Measurements from ENCODE around the gene CMBL.

CMBL gene

DNA sequence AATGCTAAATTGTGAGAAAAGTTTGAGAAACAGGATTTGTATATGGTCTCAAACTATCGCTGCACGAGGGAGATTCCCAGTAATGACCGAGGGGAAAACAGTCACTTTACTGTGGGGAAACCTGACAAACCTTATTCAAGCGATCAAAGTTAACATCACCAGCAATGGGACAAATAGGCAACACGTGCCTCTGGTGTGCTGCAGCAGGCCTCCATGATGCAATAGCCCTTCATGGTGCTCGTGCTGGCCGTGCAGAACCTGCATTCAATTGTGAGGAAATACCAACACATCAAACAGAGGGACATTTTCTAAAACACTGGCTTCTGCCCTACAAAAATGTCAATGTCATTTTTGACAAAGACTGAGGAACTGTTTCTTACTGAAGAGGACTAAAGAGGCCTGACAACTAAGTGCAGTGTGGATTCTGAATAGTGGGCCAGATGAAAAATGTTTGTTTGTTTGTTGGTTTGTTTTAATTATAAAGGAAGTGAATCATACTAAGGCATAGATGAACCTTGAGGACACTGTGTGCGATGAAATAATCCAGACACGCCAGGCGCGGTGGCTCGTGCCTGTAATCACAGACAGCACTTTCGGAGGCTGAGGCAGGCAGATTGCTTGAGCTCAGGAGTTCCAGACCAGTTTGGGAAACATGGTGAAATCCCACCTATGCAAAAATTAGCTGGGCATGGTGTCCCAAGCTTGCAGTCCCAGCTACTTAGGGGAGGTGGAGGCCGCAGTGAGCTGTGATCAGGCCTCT, 28.2 kb upstream of the CMBL start:
- Histone ChIP-seq H3K79me2 (ENCODE audit: low read length) (no peaks in the 10 kb centered on the region), H3K27ac (ENCODE audit: low read length) (no peak overlapping the region), H3K36me3 (replicated peaks; ENCODE audit: low read depth, low read length) (no peaks in the 10 kb centered on the region), H3K4me2 (ENCODE audit: low read length) (no peak overlapping the region), H3K27me3 (ENCODE audit: low read depth, low read length) (0 out of 2 replicates have a peak, but pooled peaks cover 8% of the 10 kb centered on the region), H3K9me3 (ENCODE audit: insufficient read depth, low read length) (no peaks in the 10 kb centered on the region), H3K9ac (ENCODE audit: low read length) (no peak overlapping the region), H3K4me1 (ENCODE audit: low read length) (peaks cover 6% of the 10 kb centered on the region), H3K4me3 (ENCODE audit: low read length) (no peak overlapping the region), H4K20me1 (ENCODE audit: insufficient read depth, low read length) (no peaks in the 10 kb centered on the region), H2AFZ (ENCODE audit: low read depth, low read length) (no peak overlapping the region)
- TF ChIP-seq EZH2phosphoT487 (IDR thresholded peaks at IDR 0.05; ENCODE audit: low read depth) = no peak
- TF ChIP-seq, protein P1, sequence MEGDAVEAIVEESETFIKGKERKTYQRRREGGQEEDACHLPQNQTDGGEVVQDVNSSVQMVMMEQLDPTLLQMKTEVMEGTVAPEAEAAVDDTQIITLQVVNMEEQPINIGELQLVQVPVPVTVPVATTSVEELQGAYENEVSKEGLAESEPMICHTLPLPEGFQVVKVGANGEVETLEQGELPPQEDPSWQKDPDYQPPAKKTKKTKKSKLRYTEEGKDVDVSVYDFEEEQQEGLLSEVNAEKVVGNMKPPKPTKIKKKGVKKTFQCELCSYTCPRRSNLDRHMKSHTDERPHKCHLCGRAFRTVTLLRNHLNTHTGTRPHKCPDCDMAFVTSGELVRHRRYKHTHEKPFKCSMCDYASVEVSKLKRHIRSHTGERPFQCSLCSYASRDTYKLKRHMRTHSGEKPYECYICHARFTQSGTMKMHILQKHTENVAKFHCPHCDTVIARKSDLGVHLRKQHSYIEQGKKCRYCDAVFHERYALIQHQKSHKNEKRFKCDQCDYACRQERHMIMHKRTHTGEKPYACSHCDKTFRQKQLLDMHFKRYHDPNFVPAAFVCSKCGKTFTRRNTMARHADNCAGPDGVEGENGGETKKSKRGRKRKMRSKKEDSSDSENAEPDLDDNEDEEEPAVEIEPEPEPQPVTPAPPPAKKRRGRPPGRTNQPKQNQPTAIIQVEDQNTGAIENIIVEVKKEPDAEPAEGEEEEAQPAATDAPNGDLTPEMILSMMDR (IDR thresholded peaks at IDR 0.05; ENCODE audit: low read depth, low read length) = no peak

DNA sequence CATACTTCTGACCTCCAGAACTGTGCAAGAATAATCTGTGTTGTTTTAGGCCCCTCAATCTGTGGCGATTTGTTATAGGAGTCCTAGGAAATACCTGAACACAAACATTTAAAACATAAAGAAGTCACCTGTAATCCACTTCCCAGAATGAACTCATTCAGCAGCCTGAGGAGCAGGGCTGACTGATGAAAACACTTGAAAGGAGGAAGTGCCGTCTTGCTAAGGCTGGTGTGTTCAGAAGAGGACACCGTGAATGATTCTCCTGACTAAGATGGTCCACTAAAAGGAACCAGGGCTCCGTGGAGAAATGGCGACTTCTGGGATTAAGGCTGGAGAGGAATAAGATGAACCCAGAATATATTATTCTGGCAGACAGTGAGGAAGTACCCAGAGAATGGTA, 27.1 kb upstream of the CMBL start:
- Histone ChIP-seq H2AFZ (ENCODE audit: low read depth, low read length) (no peak overlapping the region), H3K27me3 (ENCODE audit: low read depth, low read length) (0 out of 2 replicates have a peak, but pooled peaks cover 8% of the 10 kb centered on the region), H3K27ac (ENCODE audit: low read length) (no peak overlapping the region), H3K4me3 (ENCODE audit: low read length) (no peak overlapping the region), H3K9me3 (ENCODE audit: insufficient read depth, low read length) (no peaks in the 10 kb centered on the region), H3K4me2 (ENCODE audit: low read length) (peak overlapping the region; percentile 20; the same call in 1 of the 2 replicates), H3K9ac (ENCODE audit: low read length) (no peak overlapping the region), H4K20me1 (ENCODE audit: insufficient read depth, low read length) (no peaks in the 10 kb centered on the region), H3K36me3 (replicated peaks; ENCODE audit: low read depth, low read length) (no peaks in the 10 kb centered on the region), H3K4me1 (ENCODE audit: low read length) (peaks cover 6% of the 10 kb centered on the region), H3K79me2 (ENCODE audit: low read length) (no peaks in the 10 kb centered on the region)
- no peak for TF ChIP-seq EZH2phosphoT487 (IDR thresholded peaks at IDR 0.05; ENCODE audit: low read depth)
- TF ChIP-seq, protein P1 (IDR thresholded peaks at IDR 0.05; ENCODE audit: low read depth, low read length) = no peak

DNA sequence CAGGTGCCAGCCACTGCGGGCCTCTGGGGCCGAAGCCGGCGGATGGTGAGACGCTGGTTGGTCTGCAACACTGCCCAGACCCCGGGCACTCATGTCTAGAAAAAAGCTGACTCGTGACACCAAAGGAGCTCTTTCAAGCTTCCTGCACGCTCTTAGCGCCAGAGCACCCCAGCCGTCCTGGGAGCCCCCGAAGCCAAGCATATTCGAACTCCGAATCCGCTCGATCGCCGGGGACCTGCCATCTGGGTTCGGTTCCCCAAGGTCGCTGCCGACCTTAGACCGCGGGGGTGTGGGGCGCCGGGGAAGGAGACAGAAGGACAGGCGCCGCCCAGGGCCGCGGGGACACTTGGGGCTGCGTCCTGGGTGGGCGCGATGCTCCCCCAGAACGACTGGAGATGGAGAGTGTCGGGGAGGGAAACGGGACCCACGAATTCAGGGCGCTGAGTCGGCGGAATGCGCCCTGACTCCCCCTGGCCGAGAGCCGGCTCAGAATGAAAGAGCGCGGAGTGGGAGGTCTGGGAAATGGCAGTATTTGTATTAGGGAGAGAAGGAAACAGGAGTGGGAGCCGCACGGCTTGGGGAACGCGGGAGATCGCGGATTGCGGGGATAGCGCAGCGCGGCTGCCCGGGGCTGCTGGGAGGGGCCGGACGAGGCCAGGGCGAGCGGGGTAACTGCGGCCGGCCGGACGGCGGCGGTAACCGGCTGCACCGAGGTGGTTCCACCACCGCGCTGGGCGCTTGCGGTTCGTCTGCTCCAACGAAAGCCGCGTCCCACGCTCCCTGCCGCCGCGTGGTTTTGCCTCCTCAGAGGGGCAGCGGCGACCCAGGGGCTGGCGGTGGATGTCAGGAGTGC, 25.7 kb upstream of the CMBL start:
- H2AFZ ChIP-seq (ENCODE audit: low read depth, low read length) = peak overlapping the region; percentile 90
- H4K20me1 ChIP-seq (ENCODE audit: insufficient read depth, low read length) = no peaks in the 10 kb centered on the region
- peak overlapping the region; percentile 84 for H3K4me2 ChIP-seq (ENCODE audit: low read length)
- H3K4me3 ChIP-seq (ENCODE audit: low read length) = peak overlapping the region; percentile 83
- H3K36me3 ChIP-seq (replicated peaks; ENCODE audit: low read depth, low read length) = no peaks in the 10 kb centered on the region
- no peaks in the 10 kb centered on the region for H3K79me2 ChIP-seq (ENCODE audit: low read length)
- H3K4me1 ChIP-seq (ENCODE audit: low read length) = peaks cover 6% of the 10 kb centered on the region
- H3K27ac ChIP-seq (ENCODE audit: low read length) = no peak overlapping the region
- peak overlapping the region; percentile 53; the same call in 1 of the 2 replicates for H3K9ac ChIP-seq (ENCODE audit: low read length)
- H3K27me3 ChIP-seq (ENCODE audit: low read depth, low read length) = 0 out of 2 replicates have a peak, but pooled peaks cover 8% of the 10 kb centered on the region
- TF ChIP-seq, protein P1 (IDR thresholded peaks at IDR 0.05; ENCODE audit: low read depth, low read length) = no peak
- no peak for TF ChIP-seq EZH2phosphoT487 (IDR thresholded peaks at IDR 0.05; ENCODE audit: low read depth)
- no peaks in the 10 kb centered on the region for H3K9me3 ChIP-seq (ENCODE audit: insufficient read depth, low read length)

DNA sequence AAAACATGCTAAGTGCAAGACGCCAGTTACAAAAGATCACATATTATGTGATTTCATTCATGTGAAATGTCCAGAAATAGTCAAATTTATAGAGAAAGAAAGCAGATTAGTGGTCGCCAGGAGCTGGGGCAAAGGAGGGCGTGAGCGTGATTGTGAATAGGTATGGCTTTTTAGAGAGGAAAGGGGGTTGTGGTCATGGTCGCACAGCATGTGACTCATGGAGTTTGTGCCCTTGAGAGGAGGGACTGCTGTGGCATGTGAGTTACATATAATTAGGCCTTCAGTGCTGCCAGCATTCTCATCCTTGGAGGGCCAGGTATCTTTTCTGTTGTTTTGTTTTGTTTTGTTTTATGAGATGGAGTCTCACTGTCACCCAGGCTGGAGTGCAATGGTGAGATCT, 24.6 kb upstream of the CMBL start:
- H3K36me3 ChIP-seq (replicated peaks; ENCODE audit: low read depth, low read length) = no peaks in the 10 kb centered on the region
- H3K4me1 ChIP-seq (ENCODE audit: low read length) = peaks cover 6% of the 10 kb centered on the region
- no peak overlapping the region for H2AFZ ChIP-seq (ENCODE audit: low read depth, low read length)
- H3K9me3 ChIP-seq (ENCODE audit: insufficient read depth, low read length) = no peaks in the 10 kb centered on the region
- H3K4me3 ChIP-seq (ENCODE audit: low read length) = no peak overlapping the region
- no peak overlapping the region for H3K4me2 ChIP-seq (ENCODE audit: low read length)
- TF ChIP-seq, protein P1 (IDR thresholded peaks at IDR 0.05; ENCODE audit: low read depth, low read length) = no peak
- H3K27me3 ChIP-seq (ENCODE audit: low read depth, low read length) = 0 out of 2 replicates have a peak, but pooled peaks cover 8% of the 10 kb centered on the region
- no peaks in the 10 kb centered on the region for H4K20me1 ChIP-seq (ENCODE audit: insufficient read depth, low read length)
- H3K27ac ChIP-seq (ENCODE audit: low read length) = no peak overlapping the region
- H3K9ac ChIP-seq (ENCODE audit: low read length) = no peak overlapping the region
- no peaks in the 10 kb centered on the region for H3K79me2 ChIP-seq (ENCODE audit: low read length)

Measured in OCI-LY3 (cell line).